ENCODE measurements around the gene HTR2C.

HTR2C gene

GRCh38 chrX:114782925-114783324, 199.0 kb downstream of the HTR2C start:
- Histone ChIP-seq H3K27me3 (ENCODE audit: insufficient read depth, low read length) (no peaks in the 10 kb centered on the region), H3K4me1 (ENCODE audit: insufficient read depth, low read length) (no peaks in the 10 kb centered on the region), H3K36me3 (ENCODE audit: insufficient read depth, low read length) (no peaks in the 10 kb centered on the region), H3K4me3 (ENCODE audit: low read length) (no peak overlapping the region), H3K9me3 (ENCODE audit: low read length) (no peaks in the 10 kb centered on the region), H2AFZ (ENCODE audit: low read depth, low read length) (no peak overlapping the region)

DNA sequence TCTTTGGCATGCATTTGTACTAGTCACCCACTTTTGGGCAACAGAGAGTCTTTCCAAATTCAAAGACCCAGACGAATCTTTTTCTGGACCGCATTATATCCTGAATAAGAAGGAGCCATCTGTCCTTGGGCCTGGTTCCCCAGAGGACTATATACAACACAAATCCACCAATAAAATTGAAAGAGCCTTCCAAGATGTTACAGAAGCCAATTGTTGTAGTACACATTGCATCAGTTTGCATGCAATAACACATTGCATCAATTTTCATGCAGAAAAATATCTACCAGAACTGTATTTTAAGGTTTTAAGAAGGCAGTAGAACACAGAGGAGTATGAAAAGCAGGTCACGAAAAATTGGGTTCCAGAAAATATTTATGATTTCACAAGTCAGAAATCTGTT, 203.2 kb downstream of the HTR2C start:
- no peak overlapping the region for H3K4me3 ChIP-seq (ENCODE audit: low read length)
- H3K9me3 ChIP-seq (ENCODE audit: low read length) = no peaks in the 10 kb centered on the region
- no peaks in the 10 kb centered on the region for H3K4me1 ChIP-seq (ENCODE audit: insufficient read depth, low read length)
- H3K27me3 ChIP-seq (ENCODE audit: insufficient read depth, low read length) = no peaks in the 10 kb centered on the region
- H2AFZ ChIP-seq (ENCODE audit: low read depth, low read length) = no peak overlapping the region
- H3K36me3 ChIP-seq (ENCODE audit: insufficient read depth, low read length) = no peaks in the 10 kb centered on the region

DNA sequence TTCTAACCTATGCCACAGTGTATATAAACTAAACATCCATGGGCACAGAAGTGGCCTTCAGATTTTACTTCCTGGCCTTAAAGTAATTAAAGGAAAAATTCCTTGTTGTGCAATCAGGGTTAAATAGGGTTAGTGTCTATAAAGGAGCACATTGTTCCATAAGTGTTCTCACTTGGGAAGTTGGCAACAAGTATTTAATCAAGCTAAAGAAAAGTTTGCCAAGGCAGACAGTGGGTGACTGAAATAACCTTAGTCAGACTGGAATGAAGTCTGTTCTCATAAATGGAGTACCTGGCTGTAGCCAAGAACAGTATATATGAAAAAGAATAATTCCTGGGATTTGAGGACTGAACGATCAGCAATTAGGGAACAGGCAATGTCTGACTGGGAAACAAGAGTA, 213.6 kb downstream of the HTR2C start:
- no peaks in the 10 kb centered on the region for H3K27me3 ChIP-seq (ENCODE audit: insufficient read depth, low read length)
- no peaks in the 10 kb centered on the region for H3K36me3 ChIP-seq (ENCODE audit: insufficient read depth, low read length)
- H3K4me1 ChIP-seq (ENCODE audit: insufficient read depth, low read length) = no peaks in the 10 kb centered on the region
- H2AFZ ChIP-seq (ENCODE audit: low read depth, low read length) = no peak overlapping the region
- no peak overlapping the region for H3K4me3 ChIP-seq (ENCODE audit: low read length)
- no peaks in the 10 kb centered on the region for H3K9me3 ChIP-seq (ENCODE audit: low read length)

- Histone ChIP-seq H3K4me3 (ENCODE audit: low read length) (no peak overlapping the region), H2AFZ (ENCODE audit: low read depth, low read length) (no peak overlapping the region), H3K27me3 (ENCODE audit: insufficient read depth, low read length) (no peaks in the 10 kb centered on the region), H3K4me1 (ENCODE audit: insufficient read depth, low read length) (no peaks in the 10 kb centered on the region), H3K9me3 (ENCODE audit: low read length) (no peaks in the 10 kb centered on the region), H3K36me3 (ENCODE audit: insufficient read depth, low read length) (no peaks in the 10 kb centered on the region)
Measured at GRCh38 chrX:114798907-114799306, 215.0 kb downstream of the HTR2C start.

DNA sequence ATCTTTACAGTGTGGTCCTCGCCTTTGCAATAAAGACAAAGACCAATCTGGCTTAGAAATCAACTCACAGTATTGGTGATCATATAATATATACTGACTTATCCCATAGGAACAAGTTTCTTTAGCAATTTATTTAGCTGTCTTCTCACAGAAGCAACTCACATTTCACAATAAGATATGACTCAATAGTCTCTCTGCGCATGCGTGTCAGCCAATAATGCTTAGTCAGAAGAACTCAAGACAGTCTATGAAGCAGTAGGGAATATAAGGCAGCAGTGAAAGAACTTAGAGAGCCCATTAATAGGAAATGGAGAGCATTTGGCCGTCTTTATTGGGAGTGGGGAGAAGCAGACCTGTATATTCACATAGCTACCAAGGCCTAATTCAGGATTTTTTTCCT, 216.8 kb downstream of the HTR2C start:
- Histone ChIP-seq H3K27me3 (ENCODE audit: insufficient read depth, low read length) (no peaks in the 10 kb centered on the region), H3K9me3 (ENCODE audit: low read length) (no peaks in the 10 kb centered on the region), H3K4me1 (ENCODE audit: insufficient read depth, low read length) (no peaks in the 10 kb centered on the region), H2AFZ (ENCODE audit: low read depth, low read length) (no peak overlapping the region), H3K36me3 (ENCODE audit: insufficient read depth, low read length) (no peaks in the 10 kb centered on the region), H3K4me3 (ENCODE audit: low read length) (no peak overlapping the region)

DNA sequence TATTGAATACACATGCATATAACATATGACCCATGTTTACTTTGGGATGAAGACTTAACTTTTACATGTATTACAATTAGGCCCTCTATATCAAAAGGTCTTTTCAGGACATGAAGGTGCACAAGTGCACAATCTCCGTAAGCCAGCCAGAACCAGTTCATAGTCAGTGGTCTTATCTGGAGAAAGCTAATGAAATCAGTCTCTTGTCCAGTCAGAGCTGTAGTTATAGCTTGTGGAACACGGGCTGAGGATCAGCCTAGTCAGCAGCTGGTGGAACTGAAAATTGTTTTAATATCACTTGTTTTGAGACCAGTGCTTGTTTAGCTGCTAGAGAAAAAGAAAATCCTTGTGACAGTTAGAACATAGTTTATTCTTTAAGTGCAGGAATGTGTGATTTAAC, 235.6 kb downstream of the HTR2C start:
- Histone ChIP-seq H3K27me3 (ENCODE audit: insufficient read depth, low read length) (no peaks in the 10 kb centered on the region), H3K4me1 (ENCODE audit: insufficient read depth, low read length) (no peaks in the 10 kb centered on the region), H2AFZ (ENCODE audit: low read depth, low read length) (no peak overlapping the region), H3K4me3 (ENCODE audit: low read length) (no peak overlapping the region), H3K9me3 (ENCODE audit: low read length) (no peaks in the 10 kb centered on the region), H3K36me3 (ENCODE audit: insufficient read depth, low read length) (no peaks in the 10 kb centered on the region)

DNA sequence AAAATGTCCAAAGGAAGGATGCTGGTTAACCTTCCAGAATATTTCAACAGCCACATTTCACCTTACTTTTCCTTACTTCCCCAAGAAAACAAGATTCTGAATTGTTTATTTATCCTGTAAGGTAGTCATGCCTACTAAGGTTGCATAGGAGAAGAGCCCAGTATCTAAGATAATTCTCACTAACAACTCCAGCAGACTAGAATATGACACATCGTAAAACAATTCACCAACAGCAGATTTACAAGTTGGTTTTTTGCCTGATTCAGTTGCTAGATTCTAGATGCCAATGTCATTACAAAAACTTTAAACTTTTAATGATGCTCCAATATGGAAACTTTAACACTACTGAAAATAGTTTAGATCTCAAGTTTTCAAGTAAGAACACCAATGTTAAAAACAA, 257.2 kb downstream of the HTR2C start:
- Histone ChIP-seq H3K27me3 (ENCODE audit: insufficient read depth, low read length) (no peaks in the 10 kb centered on the region), H3K4me1 (ENCODE audit: insufficient read depth, low read length) (no peaks in the 10 kb centered on the region), H3K4me3 (ENCODE audit: low read length) (no peak overlapping the region), H3K9me3 (ENCODE audit: low read length) (no peaks in the 10 kb centered on the region), H3K36me3 (ENCODE audit: insufficient read depth, low read length) (no peaks in the 10 kb centered on the region), H2AFZ (ENCODE audit: low read depth, low read length) (no peak overlapping the region)

GRCh38 chrX:114842181-114842580, 258.3 kb downstream of the HTR2C start:
- H3K9me3 ChIP-seq (ENCODE audit: low read length) = no peaks in the 10 kb centered on the region
- H3K4me1 ChIP-seq (ENCODE audit: insufficient read depth, low read length) = no peaks in the 10 kb centered on the region
- no peak overlapping the region for H3K4me3 ChIP-seq (ENCODE audit: low read length)
- no peaks in the 10 kb centered on the region for H3K36me3 ChIP-seq (ENCODE audit: insufficient read depth, low read length)
- H2AFZ ChIP-seq (ENCODE audit: low read depth, low read length) = no peak overlapping the region
- H3K27me3 ChIP-seq (ENCODE audit: insufficient read depth, low read length) = no peaks in the 10 kb centered on the region

DNA sequence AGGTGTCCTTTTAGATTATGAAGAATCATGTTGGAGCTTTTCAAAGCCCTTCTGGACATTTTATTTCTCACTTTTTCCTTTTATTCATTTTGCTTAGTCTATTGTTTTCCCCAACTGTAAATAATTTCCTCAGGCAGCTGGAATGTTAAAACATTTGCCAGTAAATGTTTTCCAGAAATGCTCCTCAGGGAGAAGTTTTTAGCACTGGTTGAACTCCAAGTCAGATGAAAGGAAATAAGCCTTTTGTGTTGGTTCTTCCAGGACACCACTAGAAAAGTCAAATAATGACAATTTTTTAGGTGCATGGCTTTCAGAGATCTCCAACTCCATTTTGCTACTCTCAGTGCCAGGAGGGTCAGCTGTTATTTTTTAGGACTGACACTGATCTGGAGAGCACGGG, 305.6 kb downstream of the HTR2C start:
- Histone ChIP-seq H2AFZ (ENCODE audit: low read depth, low read length) (no peak overlapping the region), H3K4me3 (ENCODE audit: low read length) (no peak overlapping the region), H3K4me1 (ENCODE audit: insufficient read depth, low read length) (no peaks in the 10 kb centered on the region)

DNA sequence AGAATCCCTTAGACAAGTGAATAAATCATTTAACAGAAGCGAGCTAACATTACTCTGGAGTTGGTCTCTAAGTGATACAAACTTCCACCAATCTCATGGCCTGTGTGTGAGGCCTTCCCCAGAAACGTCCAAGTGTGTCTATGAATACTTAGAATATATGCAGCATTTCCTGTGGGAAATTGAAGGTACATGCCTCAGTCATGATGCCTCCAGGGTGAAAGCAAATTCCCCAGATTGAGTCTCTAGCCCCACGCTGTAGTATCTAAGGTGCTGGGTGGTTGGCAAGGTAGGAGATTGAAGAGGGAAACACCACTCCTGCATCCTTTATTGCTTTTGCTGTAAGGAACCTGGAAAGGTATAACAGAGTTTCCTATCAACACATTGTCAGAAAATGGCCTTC, 319.7 kb downstream of the HTR2C start:
- H3K36me3 ChIP-seq (ENCODE audit: insufficient read depth, low read length) = no peaks in the 10 kb centered on the region
- no peak overlapping the region for H2AFZ ChIP-seq (ENCODE audit: low read depth, low read length)
- H3K27me3 ChIP-seq (ENCODE audit: insufficient read depth, low read length) = peaks cover 7% of the 10 kb centered on the region
- peaks cover 2% of the 10 kb centered on the region for H3K9me3 ChIP-seq (ENCODE audit: low read length)
- no peaks in the 10 kb centered on the region for H3K4me1 ChIP-seq (ENCODE audit: insufficient read depth, low read length)
- no peak overlapping the region for H3K4me3 ChIP-seq (ENCODE audit: low read length)

More for the DNA sequence above, 305.6 kb downstream of the HTR2C start:
- H3K9me3 ChIP-seq (ENCODE audit: low read length) = no peaks in the 10 kb centered on the region
- no peaks in the 10 kb centered on the region for H3K27me3 ChIP-seq (ENCODE audit: insufficient read depth, low read length)
- H3K36me3 ChIP-seq (ENCODE audit: insufficient read depth, low read length) = no peaks in the 10 kb centered on the region

- H3K4me3 ChIP-seq (ENCODE audit: low read length) = no peak overlapping the region
- peaks cover 2% of the 10 kb centered on the region for H3K9me3 ChIP-seq (ENCODE audit: low read length)
- no peaks in the 10 kb centered on the region for H3K4me1 ChIP-seq (ENCODE audit: insufficient read depth, low read length)
- no peaks in the 10 kb centered on the region for H3K36me3 ChIP-seq (ENCODE audit: insufficient read depth, low read length)
- no peak overlapping the region for H2AFZ ChIP-seq (ENCODE audit: low read depth, low read length)
- peaks cover 9% of the 10 kb centered on the region for H3K27me3 ChIP-seq (ENCODE audit: insufficient read depth, low read length)
Measured at GRCh38 chrX:114905251-114905650, 321.4 kb downstream of the HTR2C start.

GRCh38 chrX:114906984-114907510, 323.2 kb downstream of the HTR2C start:
- H3K4me1 ChIP-seq (ENCODE audit: insufficient read depth, low read length) = no peaks in the 10 kb centered on the region
- no peak overlapping the region for H3K4me3 ChIP-seq (ENCODE audit: low read length)

GRCh38 chrX:114924423-114924822, 340.5 kb downstream of the HTR2C start:
- Histone ChIP-seq H3K4me3 (ENCODE audit: low read length) (no peak overlapping the region), H2AFZ (ENCODE audit: low read depth, low read length) (no peak overlapping the region), H3K9me3 (ENCODE audit: low read length) (no peaks in the 10 kb centered on the region), H3K4me1 (ENCODE audit: insufficient read depth, low read length) (no peaks in the 10 kb centered on the region), H3K36me3 (ENCODE audit: insufficient read depth, low read length) (no peaks in the 10 kb centered on the region), H3K27me3 (ENCODE audit: insufficient read depth, low read length) (no peaks in the 10 kb centered on the region)

More at GRCh38 chrX:114906984-114907510, 323.2 kb downstream of the HTR2C start:
- Histone ChIP-seq H2AFZ (ENCODE audit: low read depth, low read length) (no peak overlapping the region), H3K9me3 (ENCODE audit: low read length) (peaks cover 2% of the 10 kb centered on the region), H3K27me3 (ENCODE audit: insufficient read depth, low read length) (peaks cover 9% of the 10 kb centered on the region), H3K36me3 (ENCODE audit: insufficient read depth, low read length) (no peaks in the 10 kb centered on the region)

DNA sequence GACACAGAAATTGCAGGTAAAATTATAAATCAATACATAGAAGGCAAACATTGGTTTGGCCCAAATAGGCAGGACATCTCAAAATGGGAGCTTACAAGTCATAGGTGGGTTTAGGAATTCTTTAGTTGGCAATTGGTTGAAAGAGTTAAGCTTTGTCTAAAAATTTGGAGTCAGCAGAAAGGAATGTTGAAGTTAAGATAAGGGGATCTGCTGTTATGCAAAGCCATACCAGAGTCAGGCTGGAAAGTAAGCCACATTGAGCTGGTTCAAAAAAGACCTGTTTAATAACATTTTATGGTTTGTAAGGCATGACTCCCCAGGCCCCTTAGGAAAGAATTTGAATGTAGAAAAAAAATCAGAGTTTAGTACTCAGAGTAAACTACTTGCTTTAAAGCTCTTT, 341.0 kb downstream of the HTR2C start:
- H3K9me3 ChIP-seq (ENCODE audit: low read length) = no peaks in the 10 kb centered on the region
- no peak overlapping the region for H2AFZ ChIP-seq (ENCODE audit: low read depth, low read length)
- no peaks in the 10 kb centered on the region for H3K4me1 ChIP-seq (ENCODE audit: insufficient read depth, low read length)
- no peaks in the 10 kb centered on the region for H3K36me3 ChIP-seq (ENCODE audit: insufficient read depth, low read length)
- H3K4me3 ChIP-seq (ENCODE audit: low read length) = no peak overlapping the region
- no peaks in the 10 kb centered on the region for H3K27me3 ChIP-seq (ENCODE audit: insufficient read depth, low read length)
